Brain microvascular endothelial cell (primary cell): Measurements from ENCODE around the gene NACC2.

Experiments used
- DNase-seq: peaks from one replicate; pipeline ENCODE4 v3.0.0-alpha.2; 2020
- H3K27ac ChIP-seq: fragments of 250-450 bp; sonication (Bioruptor Pico); 2 replicates; pipeline ENCODE4 v1.5.1; 2020; ENCODE audit warnings: mild to moderate bottlenecking, moderate library complexity
- H3K27me3 ChIP-seq: fragments of 250-450 bp; sonication (Bioruptor Pico); replicated peaks from 2 replicates; pipeline ENCODE4 v1.5.1; 2020; ENCODE audit warnings: mild to moderate bottlenecking
- H3K36me3 ChIP-seq: fragments of 250-450 bp; sonication (Bioruptor Pico); replicated peaks from 2 replicates; pipeline ENCODE4 v1.5.1; 2020; ENCODE audit warnings: mild to moderate bottlenecking
- H3K4me3 ChIP-seq: 2 replicates; pipeline ENCODE4 v1.5.1; 2011; ENCODE audit warnings: low read depth, mild to moderate bottlenecking, control low read depth, low read length, moderate library complexity
- CTCF ChIP-seq: IDR thresholded peaks from 2 replicates; pipeline ENCODE4 v1.5.1; 2011; ENCODE audit warnings: low read depth, mild to moderate bottlenecking, moderate library complexity, low read length, control low read depth, inconsistent platforms; ENCODE audit errors: missing control alignments
- in situ Hi-C: cut with HindIII; loops from 2 replicates; pipeline ENCODE4 v1.10.0; 2017; ENCODE audit warnings: low sequenced_read_pairs, low pct_ligation_motif_present

NACC2 gene

DNA sequence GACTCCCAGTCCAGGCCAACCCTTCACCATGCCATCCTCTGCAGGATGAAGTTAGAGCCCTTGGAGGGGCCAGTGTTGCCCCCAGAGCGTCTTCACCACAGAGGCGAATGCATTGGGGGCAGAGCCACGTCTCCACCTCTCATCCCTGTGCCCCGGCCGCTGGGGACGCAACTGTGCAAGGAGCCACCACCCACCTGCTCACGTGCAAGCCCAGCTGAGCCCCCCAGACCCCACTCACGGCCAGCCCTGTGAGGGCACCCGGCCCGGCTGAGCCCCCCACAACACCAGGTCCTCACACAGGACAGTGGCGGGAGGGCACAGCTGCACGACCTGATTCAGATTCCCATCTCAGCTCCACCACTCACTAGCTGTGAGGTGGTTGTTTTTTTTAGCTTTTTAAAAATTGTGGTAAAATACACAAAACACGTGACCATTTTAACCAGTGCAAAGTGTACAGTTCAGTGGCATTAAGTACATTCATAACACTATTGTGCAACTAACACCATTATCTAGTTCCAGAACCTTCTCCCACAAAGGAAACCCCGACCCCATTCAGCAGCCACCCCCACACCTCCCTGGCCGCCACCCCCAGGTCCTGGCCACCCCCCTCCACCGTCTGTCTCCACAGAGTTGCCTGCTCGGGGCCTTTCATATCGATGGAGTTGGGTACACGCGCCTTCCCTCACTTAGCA, 100.4 kb downstream of the NACC2 start:
- Histone ChIP-seq H3K36me3 (no peaks in the 10 kb centered on the region), H3K27ac (no peak overlapping the region), H3K4me3 (no peak overlapping the region), H3K27me3 (peaks cover 2% of the 10 kb centered on the region)
- no peak for DNase-seq
- TF ChIP-seq CTCF, result no peak
- in situ Hi-C loops, result no loop called here

GRCh38 chr9:135993765-135994500, 101.2 kb downstream of the NACC2 start:
- Histone ChIP-seq H3K27me3 (peaks cover 2% of the 10 kb centered on the region), H3K36me3 (no peaks in the 10 kb centered on the region), H3K4me3 (no peak overlapping the region), H3K27ac (no peak overlapping the region)
- TF ChIP-seq CTCF, result no peak
- DNase-seq, result no peak
- in situ Hi-C loops, result no loop called here

GRCh38 chr9:135993409-135993742, 101.7 kb downstream of the NACC2 start:
- no peak for TF ChIP-seq CTCF
- no peak for DNase-seq
- Histone ChIP-seq H3K27ac (no peak overlapping the region), H3K36me3 (no peaks in the 10 kb centered on the region), H3K27me3 (peaks cover 2% of the 10 kb centered on the region), H3K4me3 (no peak overlapping the region)
- in situ Hi-C loops, result no loop called here

GRCh38 chr9:135992486-135993408, 102.3 kb downstream of the NACC2 start:
- Histone ChIP-seq H3K36me3 (no peaks in the 10 kb centered on the region), H3K27me3 (peaks cover 2% of the 10 kb centered on the region), H3K4me3 (peak overlapping the region; percentile 34), H3K27ac (peak overlapping the region; percentile 45)
- peak; percentile 56 for DNase-seq
- in situ Hi-C loops, result no loop called here
- TF ChIP-seq CTCF, result peak; percentile 5

DNA sequence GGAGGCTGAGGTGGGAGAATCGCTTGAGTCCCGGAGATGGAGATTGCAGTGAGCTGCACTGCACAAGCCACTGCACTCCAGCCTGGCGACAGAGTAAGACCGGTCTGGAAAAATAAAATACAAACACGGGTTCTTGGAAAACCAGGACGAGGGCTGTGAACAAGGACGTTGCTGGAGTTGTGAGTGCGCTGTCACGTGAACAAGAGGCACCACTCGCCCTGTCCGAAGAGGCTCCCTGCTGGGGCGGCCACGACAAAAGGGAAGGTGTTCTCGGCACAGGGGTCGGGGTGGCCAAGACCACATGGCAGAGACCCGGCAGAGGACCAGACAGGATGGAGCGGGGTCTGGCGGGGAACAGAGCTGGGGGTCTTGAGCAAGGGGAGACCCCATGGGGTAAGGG, 103.3 kb downstream of the NACC2 start:
- Histone ChIP-seq H3K36me3 (no peaks in the 10 kb centered on the region), H3K4me3 (no peak overlapping the region), H3K27me3 (peaks cover 2% of the 10 kb centered on the region), H3K27ac (no peak overlapping the region)
- in situ Hi-C loops, result no loop called here
- DNase-seq, result no peak
- no peak for TF ChIP-seq CTCF
